ENCODE measurements around the gene TAF1A. TPM values are rescaled to one million over a fixed set of nuclear protein-coding genes. Genes with fewer than 3 reads are reported as not detected.

The TAF1A gene
- total RNA-seq, 2 donors from 2014 or later, result 8.5 to 12.6 TPM

DNA sequence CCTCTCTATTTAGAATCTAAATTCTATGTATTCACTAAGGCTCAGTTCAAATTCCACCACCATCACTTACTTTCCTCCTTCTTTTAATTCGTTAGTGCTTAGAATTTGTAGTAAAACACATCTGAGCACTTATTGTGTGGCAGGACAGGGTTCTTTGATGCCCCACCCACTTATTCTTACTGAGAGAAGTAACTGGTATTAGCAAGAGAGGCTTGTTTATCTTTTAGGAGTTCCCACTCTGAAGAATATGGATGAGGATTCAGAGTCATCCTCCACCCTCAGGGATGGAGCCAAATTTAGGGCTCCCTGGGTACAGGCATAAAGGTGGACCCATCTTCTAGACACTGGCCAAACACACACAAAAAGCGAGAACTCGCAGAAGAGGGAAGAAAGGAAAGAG lies 11.5 kb upstream of the TAF1A start:
- intact Hi-C loops (cut with DNase I), result no loop called here
- Histone ChIP-seq H3K27me3 (replicated peaks; ENCODE audit: insufficient read depth) (no peaks in the 10 kb centered on the region), H3K27ac (peak overlapping the region in 1 of 2 donors; percentile 30), H3K4me3 (no peak overlapping the region), H3K9me3 (no peaks in the 10 kb centered on the region), H3K36me3 (no peaks in the 10 kb centered on the region), H3K4me1 (replicated peaks) (no peaks in the 10 kb centered on the region)
- DNase-seq (ENCODE audit: low spot score), result no peak
- TF ChIP-seq POLR2A (IDR thresholded peaks at IDR 0.05), result no peak
- TF ChIP-seq POLR2AphosphoS5 (IDR thresholded peaks at IDR 0.05), result no peak
- TF ChIP-seq, protein P1, sequence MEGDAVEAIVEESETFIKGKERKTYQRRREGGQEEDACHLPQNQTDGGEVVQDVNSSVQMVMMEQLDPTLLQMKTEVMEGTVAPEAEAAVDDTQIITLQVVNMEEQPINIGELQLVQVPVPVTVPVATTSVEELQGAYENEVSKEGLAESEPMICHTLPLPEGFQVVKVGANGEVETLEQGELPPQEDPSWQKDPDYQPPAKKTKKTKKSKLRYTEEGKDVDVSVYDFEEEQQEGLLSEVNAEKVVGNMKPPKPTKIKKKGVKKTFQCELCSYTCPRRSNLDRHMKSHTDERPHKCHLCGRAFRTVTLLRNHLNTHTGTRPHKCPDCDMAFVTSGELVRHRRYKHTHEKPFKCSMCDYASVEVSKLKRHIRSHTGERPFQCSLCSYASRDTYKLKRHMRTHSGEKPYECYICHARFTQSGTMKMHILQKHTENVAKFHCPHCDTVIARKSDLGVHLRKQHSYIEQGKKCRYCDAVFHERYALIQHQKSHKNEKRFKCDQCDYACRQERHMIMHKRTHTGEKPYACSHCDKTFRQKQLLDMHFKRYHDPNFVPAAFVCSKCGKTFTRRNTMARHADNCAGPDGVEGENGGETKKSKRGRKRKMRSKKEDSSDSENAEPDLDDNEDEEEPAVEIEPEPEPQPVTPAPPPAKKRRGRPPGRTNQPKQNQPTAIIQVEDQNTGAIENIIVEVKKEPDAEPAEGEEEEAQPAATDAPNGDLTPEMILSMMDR (IDR thresholded peaks at IDR 0.05), result no peak
- WGBS, result 72% methylated on average over 3 of the region's 3 CpGs

DNA sequence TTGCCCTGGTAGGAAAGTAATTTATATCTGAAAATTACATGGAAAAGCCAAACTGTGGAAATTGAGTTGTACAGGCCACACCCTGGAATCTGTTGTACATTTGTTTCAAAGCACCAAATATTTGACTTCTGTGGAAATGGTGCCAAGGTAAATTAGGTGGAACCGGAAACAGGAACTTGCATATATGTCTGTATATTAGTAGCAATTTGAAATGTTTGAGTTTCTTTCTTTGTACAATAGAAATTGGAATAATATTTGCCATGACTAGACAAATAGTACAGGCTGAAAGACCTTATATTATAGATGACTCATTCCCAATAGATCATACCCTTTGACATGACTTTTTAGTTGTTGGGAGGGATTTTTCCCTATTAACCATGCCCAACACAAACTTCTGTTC lies 10.5 kb upstream of the TAF1A start:
- peak overlapping the region in 1 of 2 donors; percentile 30 for H3K27ac ChIP-seq
- intact Hi-C loops (cut with DNase I), result no loop called here
- DNase-seq (ENCODE audit: low spot score), result peak; percentile 33

DNA sequence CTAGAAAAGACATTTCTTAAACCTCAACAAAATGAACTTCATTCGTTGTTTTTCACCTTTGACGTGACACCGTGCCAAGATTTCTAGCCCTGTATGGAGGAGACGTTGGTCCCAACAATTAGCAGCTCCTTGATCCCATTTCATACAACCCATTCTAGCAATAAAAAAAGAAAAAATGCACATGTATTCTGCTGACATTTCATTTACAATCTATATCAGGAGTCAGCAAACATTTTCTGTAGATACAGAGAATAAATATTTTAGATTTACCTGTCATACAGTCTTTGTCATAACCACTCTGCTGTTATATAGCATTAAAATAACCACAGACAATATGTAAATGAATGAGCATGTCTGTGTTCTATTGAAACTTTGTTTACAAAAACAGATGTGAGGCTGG lies 7.0 kb upstream of the TAF1A start:
- no peaks in the 10 kb centered on the region for H3K9me3 ChIP-seq
- H3K4me1 ChIP-seq (replicated peaks), result no peaks in the 10 kb centered on the region
- TF ChIP-seq POLR2AphosphoS5 (IDR thresholded peaks at IDR 0.05), result no peak
- TF ChIP-seq, protein P1 (IDR thresholded peaks at IDR 0.05), result no peak
- WGBS, result 90% methylated on average over 4 of the region's 4 CpGs
- H3K27ac ChIP-seq, result no peak overlapping the region
- intact Hi-C loops (cut with DNase I), result no loop called here
- H3K27me3 ChIP-seq (replicated peaks; ENCODE audit: insufficient read depth), result no peaks in the 10 kb centered on the region
- no peaks in the 10 kb centered on the region for H3K36me3 ChIP-seq
- DNase-seq (ENCODE audit: low spot score), result no peak
- no peak overlapping the region for H3K4me3 ChIP-seq

More for the DNA sequence above, 10.5 kb upstream of the TAF1A start:
- H3K27me3 ChIP-seq (replicated peaks; ENCODE audit: insufficient read depth), result no peaks in the 10 kb centered on the region
- TF ChIP-seq POLR2AphosphoS5 (IDR thresholded peaks at IDR 0.05) (peak; percentile 61), POLR2A (IDR thresholded peaks at IDR 0.05) (no peak)
- WGBS, result 49% methylated on average over 1 of the region's 1 CpG
- no peaks in the 10 kb centered on the region for H3K9me3 ChIP-seq
- H3K4me3 ChIP-seq, result no peak overlapping the region
- no peaks in the 10 kb centered on the region for H3K36me3 ChIP-seq
- no peaks in the 10 kb centered on the region for H3K4me1 ChIP-seq (replicated peaks)

DNA sequence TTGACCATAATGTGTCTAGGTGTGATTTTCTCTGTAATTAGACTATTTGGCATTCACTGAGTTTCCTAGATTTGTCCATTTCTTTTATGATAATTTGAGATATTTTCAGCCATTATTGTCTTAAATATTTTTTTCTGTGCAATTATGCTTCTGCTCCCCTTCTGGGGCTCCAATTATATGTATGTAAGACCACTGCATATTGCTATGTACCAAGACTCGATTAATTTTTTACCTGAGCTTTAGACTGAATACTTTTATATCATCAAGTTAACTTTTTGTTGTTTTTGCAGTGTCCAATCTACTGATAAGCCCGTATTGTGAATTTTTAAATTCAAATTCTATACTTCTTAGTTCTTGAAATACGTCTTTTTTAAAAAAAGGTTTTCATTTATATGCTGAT lies 5.1 kb upstream of the TAF1A start:
- H3K9me3 ChIP-seq, result no peaks in the 10 kb centered on the region
- peaks cover 2% of the 10 kb centered on the region for H3K4me1 ChIP-seq (replicated peaks)
- H3K27me3 ChIP-seq (replicated peaks; ENCODE audit: insufficient read depth), result no peaks in the 10 kb centered on the region
- DNase-seq (ENCODE audit: low spot score), result no peak
- H3K27ac ChIP-seq, result no peak overlapping the region
- intact Hi-C loops (cut with DNase I), result no loop called here
- no peak for TF ChIP-seq POLR2A (IDR thresholded peaks at IDR 0.05)
- TF ChIP-seq, protein P1 (IDR thresholded peaks at IDR 0.05), result no peak
- no peak for TF ChIP-seq POLR2AphosphoS5 (IDR thresholded peaks at IDR 0.05)
- no peaks in the 10 kb centered on the region for H3K36me3 ChIP-seq
- no peak overlapping the region for H3K4me3 ChIP-seq
- WGBS, result 95% methylated on average over 3 of the region's 3 CpGs

DNA sequence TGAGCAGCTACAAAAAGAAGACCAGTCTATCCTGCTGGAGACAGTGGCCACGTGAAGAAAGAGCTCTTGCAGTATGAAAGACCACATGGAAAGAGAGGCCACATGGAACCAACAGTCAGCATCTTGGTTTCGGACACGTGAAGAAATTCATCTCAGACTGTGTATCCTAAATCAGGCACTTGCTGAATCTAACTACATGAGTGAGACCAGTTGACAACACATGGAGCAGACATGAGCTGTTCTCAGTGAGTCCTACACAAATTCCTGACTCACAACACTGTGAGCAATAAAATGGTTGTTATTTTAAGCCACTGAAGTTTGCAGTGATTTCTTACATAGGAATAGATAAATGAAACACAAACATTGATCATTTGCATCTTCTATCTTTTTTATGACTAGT lies 2.4 kb upstream of the TAF1A start:
- intact Hi-C loops (cut with DNase I), result no loop called here
- Histone ChIP-seq H3K27ac (no peak overlapping the region), H3K4me3 (no peak overlapping the region), H3K27me3 (replicated peaks; ENCODE audit: insufficient read depth) (no peaks in the 10 kb centered on the region), H3K36me3 (no peaks in the 10 kb centered on the region), H3K4me1 (replicated peaks) (peaks cover 2% of the 10 kb centered on the region), H3K9me3 (no peaks in the 10 kb centered on the region)
- no peak for TF ChIP-seq POLR2A (IDR thresholded peaks at IDR 0.05)
- TF ChIP-seq POLR2AphosphoS5 (IDR thresholded peaks at IDR 0.05), result no peak
- TF ChIP-seq, protein P1 (IDR thresholded peaks at IDR 0.05), result no peak
- DNase-seq (ENCODE audit: low spot score), result no peak
- WGBS, result 81% methylated on average over 3 of the region's 3 CpGs
